ENCODE measurements around the gene PLPPR4. TPM values are rescaled to one million over a fixed set of nuclear protein-coding genes. Genes with fewer than 3 reads are reported as not detected.

Gene PLPPR4
- not detected for total RNA-seq

GRCh38 chr1:99264201-99265021, at the start of gene PLPPR4:
Gene PLPPR4 (plus strand): TSS chr1:99264492. CDS start chr1:99264594, 102 bp downstream.
- Mint-ChIP-seq H3K27me3 (peaks cover 35% of the 10 kb centered on the region), H3K4me3 (no peak within 1 kb of the TSS), H3K9me3 (no peaks in the 10 kb centered on the region), H3K36me3 (ENCODE audit: low read depth) (no peaks in the 10 kb centered on the region), H3K27ac (no peak within 1 kb of the TSS), H3K4me1 (no peaks in the 10 kb centered on the region)
- no peak for DNase-seq
- POLR2A ChIA-PET = no interaction called here
- CTCF ChIA-PET = no interaction called here

- no peak for DNase-seq
- H3K9me3 Mint-ChIP-seq = peaks cover 5% of the 10 kb centered on the region
- POLR2A ChIA-PET = no interaction called here
- no peak overlapping the region for H3K27ac Mint-ChIP-seq
- H3K27me3 Mint-ChIP-seq = peaks cover 4% of the 10 kb centered on the region
- CTCF ChIA-PET = no interaction called here
- H3K4me3 Mint-ChIP-seq = no peak overlapping the region
- no peaks in the 10 kb centered on the region for H3K4me1 Mint-ChIP-seq
- H3K36me3 Mint-ChIP-seq (ENCODE audit: low read depth) = no peaks in the 10 kb centered on the region
These were observed 47.3 kb upstream of the PLPPR4 start for GRCh38 chr1:99216956-99217355.

- Mint-ChIP-seq H3K4me1 (no peaks in the 10 kb centered on the region), H3K27me3 (peaks cover 4% of the 10 kb centered on the region), H3K36me3 (ENCODE audit: low read depth) (no peaks in the 10 kb centered on the region), H3K9me3 (peaks cover 5% of the 10 kb centered on the region), H3K27ac (no peak overlapping the region), H3K4me3 (no peak overlapping the region)
- CTCF ChIA-PET = no interaction called here
- DNase-seq = no peak
- POLR2A ChIA-PET = no interaction called here
These were observed 46.7 kb upstream of the PLPPR4 start for GRCh38 chr1:99217599-99217998.

- no peak overlapping the region for H3K4me3 Mint-ChIP-seq
- H3K36me3 Mint-ChIP-seq (ENCODE audit: low read depth) = no peaks in the 10 kb centered on the region
- ChIA-PET CTCF (no interaction called here), POLR2A (no interaction called here)
- peaks cover 5% of the 10 kb centered on the region for H3K9me3 Mint-ChIP-seq
- peaks cover 4% of the 10 kb centered on the region for H3K27me3 Mint-ChIP-seq
- DNase-seq = no peak
- H3K4me1 Mint-ChIP-seq = no peaks in the 10 kb centered on the region
- H3K27ac Mint-ChIP-seq = no peak overlapping the region
These were observed 45.7 kb upstream of the PLPPR4 start for GRCh38 chr1:99218572-99218971.

GRCh38 chr1:99218999-99219398, 45.3 kb upstream of the PLPPR4 start:
- H3K4me3 Mint-ChIP-seq = no peak overlapping the region
- H3K27me3 Mint-ChIP-seq = peaks cover 4% of the 10 kb centered on the region
- POLR2A ChIA-PET = no interaction called here
- H3K36me3 Mint-ChIP-seq (ENCODE audit: low read depth) = no peaks in the 10 kb centered on the region
- H3K9me3 Mint-ChIP-seq = peaks cover 5% of the 10 kb centered on the region
- no peaks in the 10 kb centered on the region for H3K4me1 Mint-ChIP-seq
- no peak overlapping the region for H3K27ac Mint-ChIP-seq
- DNase-seq = no peak
- CTCF ChIA-PET = no interaction called here

GRCh38 chr1:99227056-99227897, 37.0 kb upstream of the PLPPR4 start:
- H3K27ac Mint-ChIP-seq = no peak overlapping the region
- H3K4me1 Mint-ChIP-seq = no peaks in the 10 kb centered on the region
- H3K27me3 Mint-ChIP-seq = peaks cover 2% of the 10 kb centered on the region
- DNase-seq = no peak
- H3K36me3 Mint-ChIP-seq (ENCODE audit: low read depth) = no peaks in the 10 kb centered on the region
- H3K4me3 Mint-ChIP-seq = no peak overlapping the region
- ChIA-PET POLR2A (no interaction called here), CTCF (no interaction called here)
- no peaks in the 10 kb centered on the region for H3K9me3 Mint-ChIP-seq

GRCh38 chr1:99228153-99228552, 36.1 kb upstream of the PLPPR4 start:
- ChIA-PET CTCF (no interaction called here), POLR2A (no interaction called here)
- Mint-ChIP-seq H3K36me3 (ENCODE audit: low read depth) (no peaks in the 10 kb centered on the region), H3K4me3 (no peak overlapping the region), H3K27ac (no peak overlapping the region), H3K9me3 (no peaks in the 10 kb centered on the region), H3K27me3 (peaks cover 2% of the 10 kb centered on the region), H3K4me1 (no peaks in the 10 kb centered on the region)
- DNase-seq = no peak

- no peaks in the 10 kb centered on the region for H3K4me1 Mint-ChIP-seq
- H3K27ac Mint-ChIP-seq = no peak overlapping the region
- no peaks in the 10 kb centered on the region for H3K36me3 Mint-ChIP-seq (ENCODE audit: low read depth)
- ChIA-PET POLR2A (no interaction called here), CTCF (no interaction called here)
- H3K9me3 Mint-ChIP-seq = no peaks in the 10 kb centered on the region
- DNase-seq = no peak
- H3K27me3 Mint-ChIP-seq = peaks cover 2% of the 10 kb centered on the region
- no peak overlapping the region for H3K4me3 Mint-ChIP-seq
These were observed 35.2 kb upstream of the PLPPR4 start for GRCh38 chr1:99229122-99229521.

- DNase-seq = no peak
- ChIA-PET CTCF (no interaction called here), POLR2A (no interaction called here)
- Mint-ChIP-seq H3K4me1 (no peaks in the 10 kb centered on the region), H3K9me3 (no peaks in the 10 kb centered on the region), H3K27me3 (peaks cover 2% of the 10 kb centered on the region), H3K4me3 (no peak overlapping the region), H3K36me3 (ENCODE audit: low read depth) (no peaks in the 10 kb centered on the region), H3K27ac (no peak overlapping the region)
These were observed 33.6 kb upstream of the PLPPR4 start for GRCh38 chr1:99230695-99231094.

GRCh38 chr1:99232172-99232571, 32.1 kb upstream of the PLPPR4 start:
- ChIA-PET POLR2A (no interaction called here), CTCF (no interaction called here)
- no peaks in the 10 kb centered on the region for H3K36me3 Mint-ChIP-seq (ENCODE audit: low read depth)
- peaks cover 2% of the 10 kb centered on the region for H3K27me3 Mint-ChIP-seq
- H3K4me1 Mint-ChIP-seq = no peaks in the 10 kb centered on the region
- no peak overlapping the region for H3K27ac Mint-ChIP-seq
- no peak overlapping the region for H3K4me3 Mint-ChIP-seq
- no peaks in the 10 kb centered on the region for H3K9me3 Mint-ChIP-seq
- no peak for DNase-seq

GRCh38 chr1:99233446-99233845, 30.8 kb upstream of the PLPPR4 start:
- H3K9me3 Mint-ChIP-seq = no peaks in the 10 kb centered on the region
- ChIA-PET CTCF (no interaction called here), POLR2A (no interaction called here)
- no peak for DNase-seq
- no peak overlapping the region for H3K27ac Mint-ChIP-seq
- H3K36me3 Mint-ChIP-seq (ENCODE audit: low read depth) = no peaks in the 10 kb centered on the region
- H3K4me3 Mint-ChIP-seq = no peak overlapping the region
- H3K27me3 Mint-ChIP-seq = no peaks in the 10 kb centered on the region
- no peaks in the 10 kb centered on the region for H3K4me1 Mint-ChIP-seq

- H3K27ac Mint-ChIP-seq = no peak overlapping the region
- no peak for DNase-seq
- ChIA-PET CTCF (no interaction called here), POLR2A (no interaction called here)
- H3K4me3 Mint-ChIP-seq = no peak overlapping the region
- no peaks in the 10 kb centered on the region for H3K36me3 Mint-ChIP-seq (ENCODE audit: low read depth)
- H3K27me3 Mint-ChIP-seq = no peaks in the 10 kb centered on the region
- H3K4me1 Mint-ChIP-seq = no peaks in the 10 kb centered on the region
- no peaks in the 10 kb centered on the region for H3K9me3 Mint-ChIP-seq
These were observed 27.5 kb upstream of the PLPPR4 start for GRCh38 chr1:99236756-99237155.

- ChIA-PET POLR2A (no interaction called here), CTCF (no interaction called here)
- H3K27me3 Mint-ChIP-seq = no peaks in the 10 kb centered on the region
- no peak overlapping the region for H3K27ac Mint-ChIP-seq
- DNase-seq = no peak
- H3K9me3 Mint-ChIP-seq = no peaks in the 10 kb centered on the region
- H3K4me1 Mint-ChIP-seq = no peaks in the 10 kb centered on the region
- no peak overlapping the region for H3K4me3 Mint-ChIP-seq
- H3K36me3 Mint-ChIP-seq (ENCODE audit: low read depth) = no peaks in the 10 kb centered on the region
These were observed 24.6 kb upstream of the PLPPR4 start for GRCh38 chr1:99239690-99240089.

- no peaks in the 10 kb centered on the region for H3K36me3 Mint-ChIP-seq (ENCODE audit: low read depth)
- no peaks in the 10 kb centered on the region for H3K27me3 Mint-ChIP-seq
- no peaks in the 10 kb centered on the region for H3K9me3 Mint-ChIP-seq
- ChIA-PET POLR2A (no interaction called here), CTCF (no interaction called here)
- H3K4me1 Mint-ChIP-seq = no peaks in the 10 kb centered on the region
- no peak for DNase-seq
- H3K27ac Mint-ChIP-seq = no peak overlapping the region
- H3K4me3 Mint-ChIP-seq = no peak overlapping the region
These were observed 23.7 kb upstream of the PLPPR4 start for GRCh38 chr1:99240621-99241020.

Measured in activated CD4-positive, alpha-beta memory T cell treated with anti-CD3 and anti-CD28 coated beads, Interleukin-2, amount 10 ng/mL, durations not matched to agents 7 days and 5 days (primary cell).